Cortex of kidney (tissue), 1 donor: ENCODE data around the gene MAPK11.

ENCODE experiments used
- DNase-seq: peaks from one replicate; lab custom pipeline; 2025; lab: John Stamatoyannopoulos, UW

Gene MAPK11

DNA sequence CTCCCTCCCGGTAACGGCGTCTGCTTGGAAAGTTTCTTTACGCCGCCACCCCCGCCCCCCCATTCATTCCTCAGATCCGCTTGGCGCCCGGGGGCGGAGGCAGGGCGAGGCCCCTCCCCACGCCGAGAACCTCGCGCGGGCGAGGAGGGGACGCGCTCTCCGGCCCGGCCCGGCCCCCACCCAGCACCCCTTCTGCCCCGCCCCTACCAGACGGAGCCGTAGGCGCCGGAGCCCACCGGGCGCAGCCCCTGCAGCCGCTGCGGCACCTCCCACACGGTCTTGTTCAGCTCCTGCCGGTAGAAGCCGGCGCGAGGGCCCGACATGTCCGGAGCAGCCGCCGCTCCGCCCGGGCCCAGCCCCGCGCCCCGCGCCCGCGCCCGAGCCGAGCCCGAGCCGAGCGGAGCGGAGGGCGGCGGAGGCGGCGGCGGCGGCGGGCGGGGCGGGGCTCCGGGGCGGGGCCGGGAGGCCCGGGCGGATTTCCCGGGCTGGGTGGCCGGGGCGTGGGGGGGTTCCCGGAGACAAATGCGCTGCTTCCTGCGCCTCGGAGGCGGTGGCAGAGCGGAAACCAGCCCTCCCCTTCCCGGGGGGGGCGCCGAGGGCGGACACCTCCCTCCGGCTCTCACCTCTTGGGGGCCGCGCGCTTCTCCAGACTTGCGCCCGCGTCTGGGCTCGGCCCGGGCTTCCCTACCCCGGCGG, at the start of gene MAPK11:
Gene MAPK11 (minus strand): TSS at position 411 of the 696 bp plus-strand sequence. CDS start 88 bp downstream, at position 323.
- DNase-seq = no peak

DNA sequence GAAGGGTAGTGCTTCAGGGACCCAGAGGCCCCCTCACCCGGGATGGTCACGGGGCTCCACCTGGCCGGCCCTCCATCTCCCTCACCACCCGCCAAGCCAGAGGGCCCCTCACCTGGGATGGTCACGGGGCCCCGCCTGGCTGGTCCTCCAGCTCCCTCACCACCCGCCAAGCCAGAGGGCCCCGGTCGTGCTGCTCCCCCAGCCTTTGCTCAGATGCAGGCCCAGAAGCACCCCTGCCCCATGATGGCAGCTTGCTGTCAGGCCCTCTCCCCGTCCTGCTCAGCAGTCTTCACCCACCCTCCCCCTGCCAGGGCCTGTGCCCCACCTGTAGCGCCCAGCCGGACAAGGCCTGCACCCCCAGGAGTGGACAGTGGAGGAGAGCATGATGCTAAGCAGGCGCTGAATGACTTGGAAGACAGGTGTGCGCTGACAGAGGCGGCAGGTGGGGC, 49.3 kb upstream of the MAPK11 start:
- DNase-seq = no peak

DNA sequence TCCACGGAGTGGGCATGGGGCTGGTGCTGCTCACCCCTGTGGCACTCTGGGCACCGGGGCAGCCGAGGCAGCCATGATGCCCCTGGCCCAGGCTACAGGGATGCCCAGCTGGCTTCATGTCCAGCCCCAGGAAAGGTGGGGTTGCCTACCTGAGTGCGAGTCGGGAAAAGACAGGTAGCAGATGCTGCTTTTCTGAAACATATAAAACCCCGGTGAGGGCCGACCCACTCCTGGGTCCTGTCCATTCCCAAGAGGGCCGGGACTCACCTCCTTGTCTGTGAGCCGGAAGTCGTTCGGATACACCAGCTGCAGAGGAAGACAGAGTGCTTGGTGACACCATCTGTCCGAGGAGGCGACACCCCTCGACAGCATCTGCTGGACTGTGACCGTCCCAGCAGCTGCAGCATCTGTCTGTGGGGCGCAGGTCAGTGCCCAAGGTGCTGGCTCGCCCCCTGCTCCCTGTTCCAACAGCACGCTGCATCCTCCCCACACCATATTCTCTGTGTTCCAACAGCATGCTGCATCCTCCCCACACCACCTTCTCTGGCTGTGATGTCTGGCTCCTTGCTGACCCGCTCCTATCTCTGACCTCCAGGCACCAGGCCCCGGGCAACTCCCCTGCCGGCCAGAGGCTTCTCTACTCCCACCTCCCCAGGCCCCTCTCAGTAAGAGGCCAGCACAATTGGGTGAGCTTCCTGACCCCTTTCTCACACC, 48.7 kb upstream of the MAPK11 start:
- no peak for DNase-seq

DNA sequence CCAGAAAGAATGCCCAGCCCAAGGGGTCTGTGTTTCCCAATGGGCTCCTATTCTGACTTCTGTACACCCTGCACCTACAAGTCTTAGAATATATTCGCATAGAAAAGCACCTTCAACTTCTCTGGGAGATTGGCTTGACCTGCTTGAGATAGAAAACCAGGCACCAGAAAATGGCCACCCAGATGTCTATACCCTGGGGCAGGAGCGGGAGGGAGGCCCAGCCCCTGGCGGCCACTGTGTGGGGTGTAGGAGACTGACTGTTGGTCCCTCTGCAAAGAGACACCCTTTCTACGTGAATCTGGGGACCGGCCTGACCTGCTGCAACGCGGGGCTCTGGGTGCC, 48.1 kb upstream of the MAPK11 start:
- DNase-seq = no peak

DNA sequence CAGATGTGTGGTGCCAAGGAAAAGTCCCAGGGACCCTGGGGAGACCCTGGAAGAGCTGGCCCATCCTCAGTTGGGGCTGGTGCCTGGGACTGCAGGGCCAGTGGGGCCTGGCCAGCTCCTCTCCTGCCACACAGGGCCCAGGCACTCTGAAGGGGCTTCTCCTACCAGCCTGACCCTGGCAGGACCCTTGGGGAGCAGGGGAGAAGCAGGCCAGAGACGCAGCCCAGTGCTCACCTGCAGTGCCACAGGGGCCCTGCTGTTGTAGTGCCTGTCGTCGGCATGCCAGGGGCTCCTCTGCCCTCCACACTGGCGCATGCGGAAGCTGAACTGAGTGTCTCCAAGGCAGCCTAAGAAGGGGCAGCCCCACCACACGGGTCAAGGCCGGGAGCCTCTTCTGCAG, 47.5 kb upstream of the MAPK11 start:
- DNase-seq = no peak

DNA sequence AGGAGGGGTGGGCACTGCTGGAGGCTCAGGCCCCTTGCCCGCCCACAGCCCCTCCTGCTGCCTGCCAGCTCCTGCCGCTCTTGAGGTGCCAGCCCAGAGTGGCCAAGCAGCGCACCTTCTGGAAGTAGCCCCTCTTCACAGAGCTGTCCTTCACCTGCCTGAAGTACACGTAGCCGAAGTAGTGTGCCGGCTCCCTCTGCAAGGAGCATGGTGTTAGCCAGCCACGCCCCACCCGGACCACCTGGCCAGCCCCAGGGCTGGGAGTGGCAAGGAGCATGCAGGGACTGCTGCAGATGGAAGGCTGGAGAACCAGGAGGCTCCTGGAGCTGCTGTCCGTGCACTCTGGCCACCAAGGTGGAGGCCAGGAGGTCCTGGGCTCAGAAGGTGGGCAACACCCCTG, 47.0 kb upstream of the MAPK11 start:
- DNase-seq = no peak

DNA sequence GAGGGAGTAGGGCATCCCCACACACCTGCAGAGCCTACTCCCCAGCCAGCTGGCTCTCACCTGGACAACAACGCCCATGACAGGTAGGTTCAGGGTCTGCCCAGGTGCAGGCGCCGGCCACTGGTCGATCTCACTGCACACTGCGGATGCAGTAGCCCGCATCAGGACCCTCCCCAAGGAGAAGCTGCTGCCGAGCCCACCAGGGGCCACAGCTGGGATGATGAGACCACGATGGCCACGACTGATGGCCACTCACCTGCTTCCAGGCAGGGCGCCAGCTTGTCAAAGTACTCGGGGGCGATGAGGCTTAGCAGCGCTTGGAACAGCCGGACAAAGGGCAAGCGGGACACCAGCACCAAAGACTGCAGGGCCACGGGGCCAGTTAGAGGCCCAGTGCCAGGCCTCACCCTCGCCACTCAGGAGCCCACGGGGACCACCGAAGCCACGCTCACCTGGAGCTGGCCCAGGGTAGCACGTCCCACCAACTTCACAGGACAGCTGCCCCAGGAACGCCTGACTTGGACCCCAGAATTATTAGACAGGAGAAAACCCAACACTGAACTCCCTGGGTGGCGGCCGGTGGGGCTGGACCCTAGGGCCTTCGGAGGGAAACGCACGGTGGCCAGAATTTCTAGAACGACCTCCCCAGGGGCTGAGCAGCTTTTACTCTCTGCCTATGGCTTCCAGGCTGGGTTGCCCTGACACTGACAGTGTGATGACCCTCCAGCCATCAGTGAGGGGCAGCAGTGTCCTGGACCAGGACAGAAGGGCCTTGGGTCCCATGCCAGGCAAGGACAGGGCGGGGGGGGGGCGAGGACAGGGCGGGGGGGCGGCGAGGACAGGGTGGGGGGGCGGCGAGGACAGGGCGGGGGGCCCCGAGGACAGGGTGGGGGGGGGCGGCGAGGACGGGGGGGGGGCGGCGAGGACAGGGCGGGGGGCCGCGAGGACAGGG, 46.2 kb upstream of the MAPK11 start:
- no peak for DNase-seq

DNA sequence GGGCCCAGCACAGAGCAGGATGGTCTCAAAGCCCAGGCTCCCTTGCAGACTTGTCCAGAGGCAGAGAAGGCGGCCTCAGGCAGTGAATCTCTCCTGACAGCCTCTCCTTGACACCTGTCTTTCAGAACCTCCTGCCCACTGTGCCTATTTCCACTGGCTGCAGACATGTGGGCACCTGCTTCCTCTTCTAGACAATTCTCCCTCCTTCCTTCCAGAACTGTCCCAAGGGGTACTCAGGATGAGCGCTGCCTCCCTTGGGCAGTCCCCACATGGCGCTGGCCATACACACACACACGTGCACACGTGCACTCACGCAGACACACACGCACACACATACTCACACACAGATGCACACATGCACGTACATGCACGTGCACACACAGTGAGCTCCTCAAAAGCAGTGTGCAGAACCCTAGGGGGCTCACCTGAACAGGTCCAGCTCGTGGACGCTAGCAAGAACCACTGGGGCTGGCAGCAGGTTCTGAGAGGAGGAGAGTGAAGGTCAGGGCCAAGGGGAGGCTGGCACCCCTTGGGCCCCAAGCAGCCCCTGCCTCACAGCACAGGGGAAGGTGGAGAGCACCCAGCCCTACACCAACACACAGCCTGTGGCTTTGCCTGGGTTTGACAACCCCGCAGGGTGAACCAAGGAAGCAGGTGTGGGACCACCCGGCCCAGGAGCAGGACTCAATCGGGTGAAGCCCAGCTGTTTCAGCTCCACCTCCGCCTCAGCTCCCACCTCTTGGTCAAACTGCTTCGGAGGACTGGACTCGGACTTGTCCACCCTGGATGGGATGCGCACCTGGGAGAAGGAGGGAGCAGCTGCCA, 45.3 kb upstream of the MAPK11 start:
- DNase-seq = no peak

DNA sequence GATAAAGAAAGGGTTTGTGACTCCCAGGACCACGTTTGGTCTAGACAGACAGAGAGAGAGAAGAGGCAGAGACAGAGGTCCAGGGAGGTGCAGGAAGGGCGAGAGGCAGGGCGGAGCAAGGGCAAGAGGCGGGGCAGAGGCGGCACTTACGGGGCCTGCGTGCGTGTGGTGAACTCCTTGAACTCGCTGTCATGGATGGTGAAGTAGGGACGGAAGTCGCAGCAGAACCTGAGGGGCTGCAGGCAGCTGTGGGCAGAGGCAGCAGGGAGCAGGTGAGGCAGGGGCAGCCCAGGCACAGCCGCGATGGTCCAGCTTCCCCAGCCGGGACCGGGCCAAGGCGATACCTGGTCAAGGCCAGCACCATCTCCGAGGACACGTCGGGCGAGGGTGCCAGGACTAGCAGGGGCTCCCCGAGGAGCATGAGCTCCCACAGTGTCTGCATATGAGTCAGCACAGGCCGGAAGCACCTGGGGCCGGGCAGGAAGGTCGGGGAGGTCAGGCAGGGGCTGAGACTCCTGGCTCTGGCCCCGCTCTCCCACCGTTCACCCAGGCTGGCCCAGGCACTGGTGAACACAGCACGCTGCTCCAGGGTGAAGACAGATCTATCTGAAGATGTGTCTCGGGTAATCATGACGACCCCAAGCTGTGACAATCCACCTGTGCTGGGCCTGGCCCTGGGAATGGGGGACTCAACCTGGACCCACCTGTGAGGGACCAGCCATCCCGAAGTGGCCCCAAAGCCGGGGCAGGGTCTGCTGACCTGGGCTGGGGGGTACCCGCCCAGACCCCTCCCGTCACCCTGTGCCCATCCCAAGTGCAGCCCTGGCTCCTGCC, 44.5 kb upstream of the MAPK11 start:
- no peak for DNase-seq

DNA sequence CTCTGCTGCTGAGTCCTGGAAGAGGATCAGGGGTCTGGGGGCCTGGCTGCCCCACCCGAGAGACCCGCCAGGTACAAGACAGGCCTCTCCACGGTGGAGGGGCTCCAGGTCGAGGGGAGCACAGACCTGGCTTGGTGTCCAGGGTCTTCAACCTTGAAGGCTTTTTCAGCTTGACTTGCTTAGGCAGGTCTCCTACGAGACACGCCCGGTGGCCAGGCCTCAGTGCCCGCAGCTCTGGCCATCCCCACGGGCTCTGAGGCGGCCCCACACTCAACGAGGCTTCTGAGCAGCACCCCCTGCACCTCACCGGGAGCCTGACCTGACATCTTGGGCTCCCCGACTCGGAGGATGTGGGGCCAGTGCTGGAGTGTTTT, 43.9 kb upstream of the MAPK11 start:
- DNase-seq = no peak

DNA sequence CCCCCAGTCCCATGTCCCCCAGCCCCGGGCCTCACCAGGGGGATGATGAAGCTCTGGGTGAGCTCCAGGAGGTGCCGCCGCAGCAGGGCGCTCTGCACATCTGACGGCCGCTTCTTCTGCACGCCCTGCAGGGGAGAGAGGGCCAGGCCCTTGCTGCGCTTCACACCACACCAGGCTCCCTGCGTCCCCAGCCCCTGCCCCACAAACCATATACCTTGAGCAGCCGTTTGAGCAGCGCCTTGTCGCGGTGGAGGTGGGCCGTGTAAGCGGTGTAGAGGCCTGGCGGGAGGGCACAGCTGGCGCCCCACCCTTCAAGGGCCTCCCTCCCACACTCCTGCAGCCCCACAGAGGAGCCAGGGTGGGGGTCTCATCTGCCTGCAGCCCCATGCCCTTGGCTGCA, 43.4 kb upstream of the MAPK11 start:
- no peak for DNase-seq

DNA sequence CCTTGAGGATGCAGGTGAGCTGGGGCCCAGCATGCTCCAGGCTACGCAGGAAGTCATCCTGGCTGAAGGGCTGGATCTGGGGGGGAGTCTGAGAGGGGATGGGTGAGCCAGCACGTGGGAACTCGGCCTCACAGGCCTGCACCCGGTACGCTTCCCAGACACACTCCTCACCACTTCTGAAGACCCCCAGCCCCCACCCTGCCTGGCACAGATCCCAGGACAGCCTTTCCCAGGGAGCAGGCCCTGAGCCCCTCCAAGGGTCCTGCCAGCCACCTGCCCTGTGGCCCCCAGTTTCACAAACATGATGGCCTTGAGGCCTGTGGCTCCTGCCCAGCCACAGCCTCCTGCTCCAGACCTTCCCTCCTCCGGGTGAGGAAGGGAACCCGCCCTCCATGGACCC, 42.8 kb upstream of the MAPK11 start:
- DNase-seq = no peak

DNA sequence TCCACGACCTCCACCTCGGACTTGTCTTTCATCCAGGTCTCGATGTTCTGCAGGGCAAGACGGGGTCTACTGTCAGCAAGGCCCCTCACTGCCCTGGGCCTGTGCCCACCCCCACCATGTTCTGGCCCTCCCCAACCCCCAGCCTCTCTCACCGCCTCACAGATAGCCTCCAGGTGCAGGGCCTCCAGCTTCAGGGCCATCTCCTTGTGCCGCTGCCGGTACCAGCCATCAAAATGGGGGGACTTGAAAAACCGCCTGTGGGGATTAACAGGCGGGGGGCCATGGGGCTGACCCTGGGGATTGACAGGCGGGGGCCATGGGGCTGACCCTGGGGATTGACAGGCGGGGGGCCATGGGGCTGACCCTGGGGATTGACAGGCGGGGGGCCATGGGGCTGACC, 42.2 kb upstream of the MAPK11 start:
- no peak for DNase-seq

DNA sequence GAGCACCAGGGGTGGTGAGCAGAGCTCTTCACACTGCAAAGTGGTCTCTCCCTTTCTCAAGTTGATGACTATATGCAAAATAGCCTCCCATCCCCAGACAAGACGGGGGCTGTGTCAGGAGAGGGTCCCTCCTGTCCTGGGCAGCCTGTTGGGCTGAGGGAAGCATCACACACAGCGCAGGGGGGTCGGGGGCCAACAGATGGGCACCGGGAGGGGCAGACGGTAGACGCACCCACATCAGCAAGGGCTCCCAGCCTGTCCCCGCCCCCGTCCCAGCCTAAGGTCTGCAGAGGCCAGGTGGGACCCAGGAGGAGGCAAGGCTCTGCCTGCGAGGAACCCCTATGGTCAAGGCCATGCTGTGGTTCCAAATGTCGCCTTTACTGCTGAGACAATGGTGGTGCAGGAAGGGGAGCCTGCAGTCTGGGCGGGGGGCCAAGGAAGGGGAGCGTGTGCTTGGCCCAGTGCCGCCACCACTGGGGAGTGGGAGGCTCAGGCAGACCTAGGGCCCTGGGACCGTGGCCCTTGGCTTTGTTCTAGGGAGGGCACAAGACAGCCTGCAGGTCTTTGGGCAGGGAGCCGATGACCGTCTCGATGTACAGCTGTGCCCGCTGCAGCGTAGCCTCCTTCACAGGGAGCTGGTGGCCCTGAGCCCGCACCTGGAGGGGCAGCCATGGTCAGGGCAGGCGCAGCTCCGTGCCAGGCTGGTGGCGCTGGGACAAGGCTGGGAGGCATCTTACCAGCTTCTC, 41.6 kb upstream of the MAPK11 start:
- no peak for DNase-seq

DNA sequence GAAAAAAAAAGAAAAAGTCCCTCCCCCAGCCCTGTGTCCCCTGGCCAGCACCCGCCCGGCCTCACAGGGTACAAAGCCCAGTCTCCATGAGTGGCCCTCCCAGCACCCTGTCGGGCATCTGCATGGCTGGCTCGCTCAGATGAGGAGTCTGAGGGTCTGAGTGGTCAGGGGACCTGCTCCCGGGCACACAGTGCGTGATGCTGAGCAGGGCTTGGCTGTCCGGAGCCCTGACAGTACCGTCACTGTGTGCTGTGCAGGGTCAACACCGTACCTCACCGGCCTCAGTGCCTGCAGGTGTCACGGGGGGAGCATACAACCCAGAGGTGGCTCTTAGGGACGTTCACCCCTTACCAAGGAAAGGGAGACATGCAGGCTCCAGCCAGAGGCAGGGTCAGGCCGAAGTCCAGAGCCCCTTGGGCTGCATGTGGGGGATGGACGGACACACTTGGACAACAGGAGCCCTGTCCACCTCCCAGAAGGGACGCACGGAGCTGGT, 40.8 kb upstream of the MAPK11 start:
- no peak for DNase-seq

DNA sequence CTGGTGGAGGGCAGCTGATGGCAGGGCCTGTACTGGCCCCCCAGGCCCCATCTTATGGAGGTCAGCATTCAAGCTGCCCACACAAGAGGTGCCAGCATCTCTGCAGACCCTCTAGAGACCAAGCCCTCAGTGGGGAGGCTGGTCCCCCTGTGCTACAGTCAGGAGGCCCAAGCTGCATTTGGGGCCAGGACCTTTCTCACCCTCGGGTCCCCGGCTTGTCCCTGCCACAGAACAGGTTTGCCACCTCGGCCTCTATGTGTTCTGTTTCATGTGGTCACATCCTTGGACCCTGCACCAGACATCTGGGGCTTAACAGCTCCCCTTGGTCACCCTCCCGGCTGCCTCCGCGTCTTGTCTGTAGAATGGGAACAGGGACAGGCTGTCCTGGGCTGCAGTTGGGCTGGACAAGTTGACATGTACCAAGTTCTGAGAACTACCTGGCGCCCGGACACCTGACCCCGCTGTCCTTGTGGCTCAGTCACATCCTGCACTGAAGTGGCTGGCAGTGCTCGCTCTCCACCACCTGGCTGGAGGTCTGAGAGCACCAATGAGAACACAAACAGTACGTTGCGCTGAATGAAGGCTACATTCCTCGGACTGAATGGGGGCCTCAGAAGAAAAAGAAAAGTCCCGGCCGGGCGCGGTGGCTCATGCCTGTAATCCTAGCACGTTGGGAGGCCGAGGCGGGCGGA, 40.0 kb upstream of the MAPK11 start:
- no peak for DNase-seq

DNA sequence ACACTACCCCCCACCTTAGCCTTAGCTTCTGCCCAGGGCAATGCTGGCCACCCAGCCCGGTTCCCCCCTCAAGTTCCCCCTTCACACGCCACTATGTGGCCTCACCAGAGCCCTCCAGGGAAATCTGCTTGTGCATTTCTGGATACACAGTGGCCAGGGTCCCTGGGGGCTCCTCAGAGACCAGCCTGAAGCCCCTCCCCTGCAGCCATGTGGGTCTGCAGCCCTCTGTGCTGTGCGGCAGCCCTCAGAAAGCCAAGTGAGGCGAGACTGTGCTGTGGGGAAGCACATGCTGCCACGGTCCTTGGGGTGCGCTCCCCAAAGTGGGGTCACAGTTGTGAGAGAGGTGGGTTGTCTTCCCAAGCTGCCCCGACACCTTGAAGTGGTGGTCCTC, 39.4 kb upstream of the MAPK11 start:
- DNase-seq = no peak

DNA sequence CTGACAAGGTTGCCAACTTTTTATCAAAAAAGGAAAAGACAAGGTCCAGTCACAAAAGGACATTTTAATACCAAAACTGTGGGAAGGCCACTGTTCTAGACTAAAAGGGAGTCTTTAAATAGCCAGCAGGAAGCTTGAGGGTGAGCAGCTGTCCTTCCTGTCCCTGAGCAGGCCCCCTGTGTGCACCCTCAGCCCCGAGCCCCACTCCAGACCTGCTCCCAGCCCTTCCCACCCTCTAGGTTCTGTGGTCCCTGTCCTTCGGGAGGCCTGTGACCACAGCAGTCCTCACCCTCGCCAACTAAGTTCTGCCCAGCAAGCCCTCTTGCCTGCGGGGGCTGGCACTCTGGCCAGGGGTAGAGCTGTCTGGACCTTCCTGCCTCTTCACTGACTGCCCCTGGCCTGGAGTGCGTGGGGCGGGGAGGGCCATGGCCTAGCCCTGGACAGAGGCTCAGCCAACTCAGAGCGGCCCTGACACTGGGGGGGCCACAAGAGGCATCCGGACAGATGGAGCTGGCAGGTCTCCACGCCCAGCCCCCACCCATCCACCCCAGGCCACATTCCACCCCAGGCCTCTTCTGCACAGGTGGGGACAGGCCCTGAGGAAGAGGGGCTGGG, 38.9 kb upstream of the MAPK11 start:
- DNase-seq = no peak

DNA sequence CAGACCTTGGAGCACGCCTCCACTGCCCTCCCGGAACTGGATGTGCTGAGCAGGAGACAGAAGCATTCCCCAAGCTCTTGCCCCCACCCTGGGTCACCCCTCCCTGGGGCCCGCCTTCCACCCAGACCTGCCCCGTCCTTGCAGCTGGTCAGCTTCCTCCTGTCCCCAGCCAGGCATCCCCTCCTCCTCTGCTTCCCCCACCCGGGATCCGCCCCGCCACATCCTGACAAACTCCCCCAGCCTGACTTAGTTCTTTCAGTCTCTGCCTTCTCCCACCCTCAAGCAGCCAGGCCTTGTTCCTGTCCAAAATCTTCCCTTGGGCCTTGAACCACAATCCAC, 38.4 kb upstream of the MAPK11 start:
- DNase-seq = no peak
